ENCODE data around the gene SNRNP48.
A peak's percentile ranks its signal among the peaks of the same experiment; 100 is the strongest.

The SNRNP48 gene

GRCh38 chr6:7589949-7590917 is at the start of gene SNRNP48:
Gene SNRNP48 (plus strand): TSS chr6:7590198. CDS start chr6:7590258, 60 bp downstream.
- DNase-seq, result peak; percentile 89

- DNase-seq, result no peak
Measured at GRCh38 chr6:7540595-7540994, 49.4 kb upstream of the SNRNP48 start.

- DNase-seq, result peak; percentile 18
Measured at GRCh38 chr6:7541175-7542064, 48.6 kb upstream of the SNRNP48 start, which contains the start of gene DSP. Gene DSP (plus strand): TSS chr6:7541671. CDS start chr6:7541916, 245 bp downstream.

- no peak for DNase-seq
Measured at GRCh38 chr6:7542065-7542873, 47.7 kb upstream of the SNRNP48 start.

- no peak for DNase-seq
Measured at GRCh38 chr6:7542874-7543624, 46.9 kb upstream of the SNRNP48 start.

- DNase-seq, result no peak
Measured at GRCh38 chr6:7543789-7544424, 46.1 kb upstream of the SNRNP48 start.

- no peak for DNase-seq
Measured at GRCh38 chr6:7544597-7544996, 45.4 kb upstream of the SNRNP48 start.

- no peak for DNase-seq
Measured at GRCh38 chr6:7545316-7546019, 44.5 kb upstream of the SNRNP48 start.

- no peak for DNase-seq
Measured at GRCh38 chr6:7546020-7546369, 44.0 kb upstream of the SNRNP48 start.

- no peak for DNase-seq
Measured at GRCh38 chr6:7546383-7546782, 43.6 kb upstream of the SNRNP48 start.

- DNase-seq, result no peak
Measured at GRCh38 chr6:7546896-7547295, 43.1 kb upstream of the SNRNP48 start.

GRCh38 chr6:7547315-7547714 is 42.7 kb upstream of the SNRNP48 start:
- no peak for DNase-seq

GRCh38 chr6:7550433-7550801 is 39.6 kb upstream of the SNRNP48 start:
- DNase-seq, result no peak

GRCh38 chr6:7554533-7555275 is 35.3 kb upstream of the SNRNP48 start:
- DNase-seq, result no peak

- no peak for DNase-seq
Measured at GRCh38 chr6:7555671-7556070, 34.3 kb upstream of the SNRNP48 start.

- DNase-seq, result no peak
Measured at GRCh38 chr6:7556394-7557106, 33.4 kb upstream of the SNRNP48 start.

GRCh38 chr6:7557652-7558051 is 32.3 kb upstream of the SNRNP48 start:
- DNase-seq, result no peak

GRCh38 chr6:7558781-7559180 is 31.2 kb upstream of the SNRNP48 start:
- no peak for DNase-seq

GRCh38 chr6:7559196-7559595 is 30.8 kb upstream of the SNRNP48 start:
- DNase-seq, result no peak

All from stimulated activated CD4-positive, alpha-beta T cell treated with anti-CD3 and anti-CD28 coated beads, Interleukin-1b, Interleukin-23, amount 100 ng/mL, for 48 hours (primary cell).